Activated naive CD4-positive, alpha-beta T cell treated with Interleukin-2 at 50 U/mL for 16 hours (primary cell): ENCODE data around the gene CYSTM1.
A peak's percentile ranks its signal among the peaks of the same experiment; 100 is the strongest.

Experiments used
- DNase-seq: peaks from one replicate; pipeline ENCODE4 v3.0.0-alpha.2; 2020

The CYSTM1 gene

DNA sequence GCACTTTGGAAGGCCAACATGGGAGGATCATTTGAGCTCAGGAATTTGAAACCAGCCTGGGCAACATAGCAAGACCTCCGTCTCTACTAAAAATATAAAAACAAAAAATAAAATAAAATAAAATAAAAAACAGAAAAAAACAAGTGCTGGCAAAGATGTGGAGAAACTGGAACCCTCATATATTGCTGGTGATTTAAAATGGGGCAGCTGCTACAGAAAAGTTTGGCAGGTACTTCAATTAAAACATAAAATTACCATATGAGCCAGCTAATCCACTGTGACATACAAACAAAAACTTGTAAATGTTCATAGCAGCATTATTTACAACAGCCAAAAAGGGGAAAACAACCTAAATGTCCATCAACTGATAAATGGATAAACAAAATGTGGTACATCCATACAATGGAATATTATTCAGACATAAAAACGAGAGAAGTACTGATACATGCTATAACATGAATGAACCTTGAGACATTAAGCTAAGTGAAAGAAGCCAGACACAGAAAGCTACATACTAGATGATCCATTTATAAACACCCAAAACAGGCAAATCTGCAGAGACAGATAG lies 85.2 kb downstream of the CYSTM1 start:
- DNase-seq: no peak

DNA sequence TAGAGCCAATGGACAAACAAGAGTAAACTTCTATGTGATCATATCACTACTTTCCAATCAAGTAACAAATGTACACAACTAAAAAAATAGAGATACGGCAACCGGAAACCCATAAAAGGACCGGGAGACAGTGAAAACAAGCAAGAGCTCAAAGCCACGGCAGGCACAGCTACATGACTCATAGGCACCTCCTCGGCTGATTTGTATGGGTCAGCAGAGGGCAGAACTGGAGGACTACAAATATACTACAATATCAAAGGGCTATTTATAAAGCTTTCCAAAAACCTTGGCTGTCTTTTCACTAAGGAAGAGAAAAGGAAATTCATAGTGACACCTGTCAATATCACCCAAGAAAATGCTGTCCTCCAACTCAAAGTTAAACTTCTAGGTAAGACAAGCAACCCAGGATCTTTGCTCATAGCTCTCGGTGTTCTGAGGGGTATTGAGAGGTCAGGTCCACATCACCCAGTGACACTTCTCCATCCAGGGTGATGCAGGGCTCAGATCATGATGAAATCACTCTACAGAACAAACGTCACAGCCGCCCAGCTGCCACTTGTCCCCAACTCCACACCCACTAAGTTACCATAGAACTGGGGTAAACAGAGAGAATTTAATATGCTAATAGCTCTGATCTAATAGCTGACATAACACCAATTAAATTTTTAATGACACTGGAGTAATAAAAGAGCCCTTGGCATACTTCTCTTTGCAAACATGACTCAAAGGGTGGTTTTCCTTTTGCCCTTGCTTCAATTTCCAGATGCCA lies 86.6 kb downstream of the CYSTM1 start:
- peak; percentile 33 for DNase-seq

DNA sequence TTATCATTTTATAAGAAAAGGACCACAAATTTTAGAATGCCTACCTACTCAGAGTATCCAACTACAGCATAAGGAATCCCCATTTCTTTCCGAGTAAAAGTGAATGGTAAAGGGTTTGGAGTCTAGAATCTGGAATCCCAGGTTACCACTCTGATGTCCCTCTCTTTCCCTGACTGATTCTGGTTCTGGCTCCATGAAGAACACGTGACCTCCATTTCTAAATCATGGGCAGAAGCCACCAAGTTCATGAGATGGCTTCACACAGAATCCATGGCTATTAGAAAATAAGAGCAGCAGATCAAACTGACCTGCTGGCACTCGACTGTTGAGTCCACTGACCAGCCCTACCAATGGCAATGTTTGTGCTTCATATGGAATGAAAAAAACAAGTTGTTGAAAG lies 87.2 kb downstream of the CYSTM1 start:
- DNase-seq: no peak

DNA sequence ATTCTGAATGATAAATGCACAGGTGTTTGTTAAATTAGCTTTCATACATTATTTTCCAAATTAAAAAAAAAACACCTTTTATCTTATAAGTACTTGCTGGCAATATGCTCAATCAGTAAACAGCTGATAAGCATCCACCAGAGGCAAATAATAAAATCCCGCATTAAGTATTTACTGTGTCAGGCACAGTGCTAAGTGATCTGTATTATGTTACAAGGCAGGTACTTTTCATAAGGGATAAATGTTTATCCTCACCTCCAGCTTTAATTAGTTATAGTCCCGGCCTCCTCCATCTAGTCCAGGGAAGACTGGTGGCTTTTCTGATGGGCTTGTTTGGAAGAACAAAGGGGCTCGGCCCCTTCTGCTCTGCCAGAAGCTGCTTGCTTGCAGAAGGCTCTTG lies 87.9 kb downstream of the CYSTM1 start:
- DNase-seq: no peak

DNA sequence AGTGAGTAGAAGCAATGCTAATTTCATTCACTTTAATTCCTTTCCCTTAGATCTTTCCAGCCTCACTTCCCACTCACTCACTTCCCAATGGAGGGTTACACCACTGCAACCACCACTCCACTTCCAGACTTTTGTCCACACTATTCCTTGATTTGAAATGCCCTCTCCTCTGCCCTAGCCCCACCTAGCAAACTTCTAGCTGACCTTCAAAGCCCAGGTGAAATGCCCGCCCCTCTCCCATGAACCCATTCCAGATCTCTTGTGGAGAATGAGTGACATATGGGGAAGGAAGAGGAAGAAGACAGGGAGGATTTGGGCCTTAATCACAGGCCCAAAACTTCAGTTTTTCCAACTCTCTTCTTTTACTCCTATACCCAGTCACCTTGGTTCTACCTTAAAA lies 90.9 kb downstream of the CYSTM1 start:
- DNase-seq: no peak

DNA sequence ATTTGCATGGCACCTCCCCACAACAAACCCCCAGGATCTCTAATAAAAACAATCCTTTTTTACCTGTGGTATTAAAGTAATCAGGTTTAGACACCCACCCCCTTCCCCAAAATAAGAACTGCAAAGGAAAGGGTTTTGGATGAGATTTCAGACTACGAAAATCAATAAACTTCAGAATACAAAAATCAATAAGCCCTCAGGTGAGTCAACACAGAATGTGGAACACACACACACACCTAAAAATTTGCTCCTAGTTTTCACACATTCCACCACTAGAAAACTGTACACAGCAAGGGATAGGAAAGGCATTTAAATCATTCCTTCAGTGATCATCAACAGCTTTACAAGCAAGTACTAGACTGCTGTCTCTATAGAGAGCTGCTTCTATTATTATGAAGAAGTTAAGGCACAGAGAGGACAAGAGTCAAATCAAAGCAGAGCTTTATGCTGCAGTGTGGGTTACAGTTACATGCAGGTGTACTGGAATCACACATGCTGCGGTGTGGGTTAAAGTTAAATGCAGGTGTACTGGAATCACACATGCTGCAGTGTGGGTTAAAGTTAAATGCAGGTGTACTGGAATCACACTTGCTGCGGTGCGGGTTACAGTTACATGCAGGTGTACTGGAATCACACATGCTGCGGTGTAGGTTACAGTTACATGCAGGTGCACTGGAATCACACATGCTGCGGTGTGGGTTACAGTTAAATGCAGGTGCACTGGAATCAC lies 91.6 kb downstream of the CYSTM1 start:
- DNase-seq: no peak

DNA sequence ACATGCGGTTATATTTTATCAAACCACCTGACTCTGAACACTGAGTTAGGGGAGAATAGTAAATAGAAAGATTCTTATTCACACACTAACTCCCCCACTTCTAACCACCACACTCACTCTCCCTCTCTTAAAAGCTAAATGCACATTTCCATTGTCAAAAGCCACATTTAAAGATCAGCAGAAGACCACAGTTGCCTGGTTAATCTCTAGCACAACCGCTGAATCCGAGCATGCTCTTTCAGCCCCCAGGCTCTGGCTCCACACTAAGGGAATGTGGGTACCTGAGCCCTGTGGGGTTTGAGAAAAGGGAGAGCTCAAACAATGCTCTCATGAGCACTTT lies 92.2 kb downstream of the CYSTM1 start:
- no peak for DNase-seq

DNA sequence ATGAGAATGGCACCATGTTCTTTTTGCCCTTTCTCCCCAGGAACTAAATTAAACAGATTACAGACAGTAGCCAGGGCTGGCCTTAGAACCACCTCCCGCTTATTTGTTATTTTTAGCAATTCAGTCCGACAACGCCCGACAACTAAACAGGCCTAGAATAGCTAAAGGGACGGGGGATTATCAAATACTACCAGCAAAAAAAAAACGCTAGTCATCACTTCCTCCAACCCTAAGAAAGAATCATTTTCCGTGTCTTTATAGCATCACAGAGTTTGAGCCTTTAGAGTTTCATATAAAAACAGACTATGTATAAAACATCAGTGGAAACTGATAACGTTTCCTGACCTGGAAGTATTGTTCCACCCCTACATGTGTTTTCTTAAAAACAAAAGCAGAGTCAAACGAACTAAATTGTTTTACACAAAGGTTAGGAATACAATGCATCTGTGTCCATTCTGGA lies 92.6 kb downstream of the CYSTM1 start:
- DNase-seq: no peak

DNA sequence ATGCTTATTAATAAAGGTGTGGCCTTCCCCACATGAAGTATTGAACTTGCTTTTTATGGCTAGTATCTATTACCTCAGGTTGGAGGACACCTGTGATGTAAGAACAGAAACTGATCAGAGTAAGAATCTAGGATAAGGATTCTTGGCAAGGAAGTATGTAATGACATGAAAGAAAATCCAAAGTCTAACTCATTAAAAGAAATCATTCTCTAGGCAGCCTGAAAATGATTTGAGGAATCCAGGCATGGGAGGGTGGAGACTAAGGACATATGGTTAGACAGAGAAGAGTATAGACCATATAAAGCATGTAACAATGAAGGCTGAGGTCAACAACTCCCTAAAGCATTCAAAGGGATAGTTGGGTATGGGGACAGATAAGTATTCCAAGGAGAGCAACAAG lies 95.0 kb downstream of the CYSTM1 start:
- no peak for DNase-seq

DNA sequence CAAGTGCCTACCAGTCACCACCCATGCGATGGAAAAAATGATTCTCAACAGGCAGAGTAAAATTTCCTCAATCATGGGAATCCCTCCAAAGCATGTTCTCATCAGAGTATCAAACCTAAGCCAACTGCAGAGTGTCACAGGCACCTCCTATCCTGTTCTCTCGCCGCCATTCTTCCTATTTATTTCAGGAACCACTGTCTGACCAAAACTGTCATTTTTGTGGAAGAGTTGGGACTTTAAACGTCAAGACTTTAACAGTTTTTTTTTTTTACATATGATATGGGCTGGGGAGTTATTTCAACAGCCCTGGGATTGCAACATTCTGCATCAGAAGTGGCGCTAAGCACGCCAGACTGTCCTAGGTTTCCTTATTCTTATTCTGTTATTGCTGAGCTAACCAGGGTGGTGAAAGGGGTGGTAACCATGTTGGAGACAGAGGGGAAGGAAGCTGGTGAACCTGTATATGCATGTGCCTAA lies 98.5 kb downstream of the CYSTM1 start:
- no peak for DNase-seq

DNA sequence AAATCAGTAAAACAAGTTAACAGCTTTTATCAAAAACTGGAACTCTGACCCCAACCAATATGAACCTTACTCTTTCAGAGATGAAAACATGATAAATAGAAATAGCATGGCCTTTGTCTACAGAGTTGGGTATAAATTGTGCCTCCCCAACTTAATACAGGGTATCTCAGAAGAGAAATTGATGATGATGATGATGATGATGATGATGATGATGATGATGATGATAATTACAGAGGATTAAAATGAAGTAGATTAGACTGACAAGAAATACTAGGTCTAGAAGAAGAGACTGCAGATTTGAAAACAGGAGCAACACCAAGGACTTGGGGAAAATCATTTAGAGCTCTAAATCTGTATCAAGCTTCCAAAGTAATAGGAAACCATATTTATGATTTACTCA lies 100.8 kb downstream of the CYSTM1 start:
- no peak for DNase-seq

DNA sequence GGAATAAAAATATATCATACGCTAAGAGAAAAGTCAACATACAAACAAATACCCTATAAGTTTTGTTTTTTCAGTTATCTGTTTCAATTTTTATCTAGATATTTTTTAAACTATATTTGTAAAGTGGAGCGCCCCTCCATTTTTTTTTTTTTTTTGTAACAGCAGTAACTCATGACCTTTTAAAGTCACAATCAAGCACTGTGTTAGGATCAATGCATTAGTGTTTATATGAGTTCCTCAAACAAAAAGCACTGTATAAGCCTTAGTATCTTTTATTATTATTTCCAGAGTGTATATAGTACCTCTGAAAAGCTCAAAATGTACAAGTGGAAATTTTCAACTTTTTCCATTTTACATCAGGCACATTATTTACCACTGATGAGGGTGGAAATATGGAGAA lies 107.3 kb downstream of the CYSTM1 start:
- no peak for DNase-seq

DNA sequence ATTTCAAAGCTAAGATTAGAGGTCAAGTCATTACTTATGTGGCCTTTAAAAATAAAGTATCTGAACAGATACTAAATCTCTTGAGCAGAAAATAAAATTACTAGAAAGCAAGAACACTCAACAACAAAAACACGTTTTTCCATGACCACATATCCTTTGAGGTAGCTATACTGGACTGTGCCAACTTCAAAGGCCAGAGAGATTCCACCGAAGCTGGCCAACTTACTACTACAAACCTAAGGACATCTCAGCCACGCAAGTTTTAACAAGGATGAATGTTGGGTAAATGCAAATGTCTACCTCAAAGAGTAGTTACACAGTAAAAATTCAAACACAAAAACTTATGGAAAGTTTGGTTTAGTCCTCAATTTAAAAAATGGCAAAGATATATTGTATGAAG lies 109.0 kb downstream of the CYSTM1 start:
- DNase-seq: no peak

DNA sequence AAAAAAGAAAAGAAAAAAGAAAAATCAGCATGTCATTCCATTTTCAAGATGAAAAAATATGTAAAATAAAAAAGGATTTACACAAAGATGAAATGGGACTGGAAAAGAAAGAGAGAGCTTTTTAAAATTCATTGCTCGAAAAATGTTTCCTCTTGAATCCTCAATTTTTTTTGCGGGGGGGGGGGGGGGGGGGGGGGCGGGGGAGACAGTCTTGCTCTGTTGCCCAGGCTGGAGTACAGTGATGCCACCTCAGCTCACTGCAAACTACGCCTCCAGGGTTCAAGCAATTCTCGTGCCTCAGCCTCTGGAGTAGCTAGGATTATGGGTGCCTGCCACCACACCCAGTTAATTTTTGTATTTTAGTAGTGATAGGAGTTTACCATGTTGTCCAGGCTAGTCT lies 111.4 kb downstream of the CYSTM1 start:
- no peak for DNase-seq

DNA sequence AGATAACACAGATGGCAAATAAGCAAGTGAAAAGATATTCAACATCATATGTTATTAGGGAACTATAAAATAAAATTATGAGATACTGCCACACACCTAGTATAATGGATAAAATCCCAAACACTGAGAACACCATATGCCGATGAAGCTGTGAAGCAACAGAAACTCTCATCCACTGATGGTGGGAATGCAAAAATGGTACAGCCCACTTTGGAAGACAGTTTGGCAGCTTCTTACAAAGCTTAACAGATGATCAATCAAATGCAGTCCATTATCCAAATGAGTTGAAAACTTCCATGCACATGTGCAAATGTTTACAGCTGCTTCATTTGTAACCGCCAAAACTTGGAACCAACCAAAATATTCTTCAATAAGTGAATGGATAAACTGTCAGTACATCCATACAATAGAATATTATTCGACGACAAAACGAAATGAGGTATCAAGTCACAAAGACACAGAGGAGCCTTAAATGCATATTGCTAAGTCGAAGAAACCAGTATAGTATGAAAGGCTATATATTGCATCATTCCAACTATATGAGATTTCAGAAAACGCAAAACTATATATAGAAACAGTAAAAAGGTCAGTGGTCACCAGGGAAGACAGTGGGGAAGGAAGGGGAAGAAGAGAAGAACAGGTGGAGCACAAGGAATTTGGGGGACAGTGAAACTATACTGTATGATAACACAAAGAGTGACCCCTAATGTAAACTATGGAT lies 113.0 kb downstream of the CYSTM1 start:
- DNase-seq: no peak

DNA sequence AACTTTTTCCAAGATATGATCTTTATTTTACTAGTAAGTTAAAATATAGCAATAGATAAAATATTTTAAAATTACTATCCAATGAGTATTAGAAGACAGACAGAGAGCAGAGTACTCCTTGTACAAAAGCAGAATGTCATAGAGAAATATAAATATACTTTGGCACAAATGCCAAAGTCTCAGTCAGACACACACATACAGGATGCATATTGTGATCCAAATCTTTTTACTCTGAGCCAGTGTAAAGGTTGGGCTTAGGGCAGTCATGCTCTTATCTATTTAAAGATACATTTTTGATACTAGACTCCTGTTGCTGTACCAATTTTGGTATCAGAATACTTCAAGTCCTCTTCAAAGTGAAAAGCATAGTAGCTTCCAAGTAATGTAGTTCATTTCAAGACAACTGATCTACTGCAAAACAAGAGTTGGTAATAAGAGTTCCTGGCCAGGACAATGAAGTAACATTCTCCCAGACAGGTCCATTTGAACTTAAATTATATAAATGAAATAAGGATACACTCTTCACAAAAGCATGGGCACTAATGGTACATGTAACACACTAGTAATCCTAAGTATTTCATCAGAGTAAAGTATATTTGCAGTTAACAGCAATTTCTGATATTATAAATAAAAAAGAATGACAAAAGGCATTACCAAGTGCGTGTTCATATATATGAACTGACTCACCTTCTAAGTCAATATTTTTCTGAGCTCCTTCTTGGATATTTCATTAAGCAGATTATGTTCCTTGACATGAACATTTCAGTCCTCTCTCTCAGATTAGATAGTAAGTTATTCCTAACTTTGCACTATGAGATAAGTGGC lies 117.4 kb downstream of the CYSTM1 start:
- DNase-seq: no peak
